Peyer's patch (tissue), 4 donors: ENCODE results near the gene SIRPD. TPM values are rescaled to one million over a fixed set of nuclear protein-coding genes. Genes with fewer than 3 reads are reported as not detected.

Experiments used
- DNase-seq, 3 donors: peaks; one replicate each; pipeline ENCODE4 v3.0.0-alpha.2; 2017 to 2019
- H3K27ac ChIP-seq, 4 donors: fragments of 200-600 bp; sonication (generic); one replicate each; pipeline ENCODE4 v1.5.1; 2016 to 2019
- H3K27me3 ChIP-seq, 2 donors: fragments of 200-600 bp; sonication (generic); one replicate each; pipeline ENCODE4 v1.5.1; 2019
- H3K36me3 ChIP-seq, 3 donors: fragments of 200-600 bp; sonication (generic); one replicate each; pipeline ENCODE4 v1.5.1; 2016 to 2019
- H3K4me1 ChIP-seq, 4 donors: fragments of 200-600 bp; sonication (generic); one replicate each; pipeline ENCODE4 v1.5.1; 2016 to 2019
- H3K4me3 ChIP-seq, 4 donors: fragments of 200-600 bp; sonication (generic); 1 replicate in 3 of 4; 2 replicates in 1 of 4; pipeline ENCODE4 v1.5.1; 2016 to 2019; ENCODE audit warnings: mild to moderate bottlenecking in 1 of 4
- H3K9me3 ChIP-seq, 4 donors: fragments of 200-600 bp; sonication (generic); one replicate each; pipeline ENCODE4 v1.5.1; 2016 to 2019; ENCODE audit warnings: mild to moderate bottlenecking in 1 of 4
- CTCF ChIP-seq, 6 experiments: fragments of 450-650 bp in 4 of 6; fragments of 200-600 bp in 2 of 6; sonication (generic) in 1 of 6; IDR thresholded peaks; one replicate each; pipeline ENCODE4 v1.5.1; 2017 to 2019; ENCODE audit warnings: antibody characterized with exemption in 6 of 6, mild to moderate bottlenecking in 3 of 6, moderate library complexity in 1 of 6
- POLR2A ChIP-seq, 2 donors: fragments of 450-650 bp; IDR thresholded peaks; one replicate each; pipeline ENCODE4 v1.5.1; 2017; ENCODE audit warnings: antibody characterized with exemption in 2 of 2, mild to moderate bottlenecking in 2 of 2, moderate library complexity in 2 of 2
- total RNA-seq, 4 donors: library from RNA; depleted of rRNA; stranded (reverse); fragments of >200 nt; gene quantifications; one replicate each; pipeline ENCODE4 v1.1.0, GENCODE V29; 2016

Gene SIRPD
- total RNA-seq, 4 donors from 2014 or later: not detected

GRCh38 chr20:1536893-1537730, 20.4 kb downstream of the SIRPD start:
- TF ChIP-seq CTCF (IDR thresholded peaks at IDR 0.05): no peak
- TF ChIP-seq POLR2A (IDR thresholded peaks at IDR 0.05): no peak
- DNase-seq: peak in 1 of 3 donors; percentile 24
- Histone ChIP-seq H3K4me1 (peaks cover 0 to 12% (median 0%) of the 10 kb centered on the region in 4 donors), H3K9me3 (no peaks in the 10 kb centered on the region), H3K27ac (peak overlapping the region; percentile 44 to 77 (median 66)), H3K27me3 (no peaks in the 10 kb centered on the region), H3K36me3 (no peaks in the 10 kb centered on the region), H3K4me3 (no peak overlapping the region)

GRCh38 chr20:1535420-1536175, 21.9 kb downstream of the SIRPD start:
- no peaks in the 10 kb centered on the region for H3K36me3 ChIP-seq
- peaks cover 0 to 12% (median 0%) of the 10 kb centered on the region in 4 donors for H3K4me1 ChIP-seq
- no peak for TF ChIP-seq CTCF (IDR thresholded peaks at IDR 0.05)
- no peak for TF ChIP-seq POLR2A (IDR thresholded peaks at IDR 0.05)
- peak in 2 of 3 donors; percentile 52 to 56 for DNase-seq
- peak overlapping the region in 1 of 4 donors; percentile 77 for H3K27ac ChIP-seq
- no peak overlapping the region for H3K4me3 ChIP-seq
- no peaks in the 10 kb centered on the region for H3K27me3 ChIP-seq
- H3K9me3 ChIP-seq: no peaks in the 10 kb centered on the region

GRCh38 chr20:1534526-1534925, 23.0 kb downstream of the SIRPD start:
- H3K9me3 ChIP-seq: no peaks in the 10 kb centered on the region
- H3K4me1 ChIP-seq: peaks cover 0 to 12% (median 0%) of the 10 kb centered on the region in 4 donors
- TF ChIP-seq CTCF (IDR thresholded peaks at IDR 0.05) (no peak), POLR2A (IDR thresholded peaks at IDR 0.05) (no peak)
- no peaks in the 10 kb centered on the region for H3K36me3 ChIP-seq
- no peak overlapping the region for H3K4me3 ChIP-seq
- no peak overlapping the region for H3K27ac ChIP-seq
- H3K27me3 ChIP-seq: no peaks in the 10 kb centered on the region
- DNase-seq: no peak

- no peaks in the 10 kb centered on the region for H3K27me3 ChIP-seq
- H3K36me3 ChIP-seq: no peaks in the 10 kb centered on the region
- no peak overlapping the region for H3K4me3 ChIP-seq
- H3K9me3 ChIP-seq: no peaks in the 10 kb centered on the region
- peaks cover 0 to 12% (median 0%) of the 10 kb centered on the region in 4 donors for H3K4me1 ChIP-seq
- no peak for DNase-seq
- no peak overlapping the region for H3K27ac ChIP-seq
- TF ChIP-seq CTCF (IDR thresholded peaks at IDR 0.05) (peak in 1 of 6 experiments; percentile 17), POLR2A (IDR thresholded peaks at IDR 0.05) (no peak)
Observed at GRCh38 chr20:1533059-1533458, 24.4 kb downstream of the SIRPD start.

- Histone ChIP-seq H3K36me3 (no peaks in the 10 kb centered on the region), H3K27ac (no peak overlapping the region), H3K4me3 (no peak overlapping the region), H3K27me3 (no peaks in the 10 kb centered on the region), H3K9me3 (no peaks in the 10 kb centered on the region), H3K4me1 (no peaks in the 10 kb centered on the region)
- TF ChIP-seq POLR2A (IDR thresholded peaks at IDR 0.05) (no peak), CTCF (IDR thresholded peaks at IDR 0.05) (no peak)
- DNase-seq: no peak
Observed at GRCh38 chr20:1528811-1529210, 28.7 kb downstream of the SIRPD start.
